ENCODE results near the gene BUD31.
"Not testable (repeated sequence)": the region's sequence is repeated elsewhere in the genome, so short reads cannot be mapped to it uniquely, and the experiment has no call there.

BUD31 gene

DNA sequence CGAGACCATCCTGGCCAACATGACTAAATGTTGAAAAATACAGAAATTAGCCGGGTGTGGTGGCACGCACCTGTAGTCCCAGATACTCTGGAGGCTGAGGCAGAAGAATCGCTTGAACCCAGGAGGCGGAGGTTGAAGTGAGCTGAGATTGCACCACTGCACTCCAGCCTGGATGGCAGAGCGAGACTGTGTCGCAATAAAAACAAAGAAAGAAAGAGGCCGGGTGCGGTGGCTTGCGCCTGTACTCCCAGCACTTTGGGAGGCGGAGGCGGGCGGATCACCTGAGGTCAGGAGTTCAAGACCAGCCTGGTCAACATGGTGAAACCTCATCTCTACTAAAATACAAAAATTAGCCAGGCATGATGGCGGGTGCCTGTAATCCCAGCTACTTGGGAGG, 21.5 kb upstream of the BUD31 start:
- H3K27ac Mint-ChIP-seq; intact Hi-C loops (cut with micrococcal nuclease); H3K27me3 Mint-ChIP-seq; H3K4me3 Mint-ChIP-seq; H3K9me3 Mint-ChIP-seq: not testable (repeated sequence)
- H3K36me3 Mint-ChIP-seq (ENCODE audit: low read depth): peaks cover 96% of the 10 kb centered on the region
- peaks cover 72% of the 10 kb centered on the region for H3K4me1 Mint-ChIP-seq (ENCODE audit: low read depth)

DNA sequence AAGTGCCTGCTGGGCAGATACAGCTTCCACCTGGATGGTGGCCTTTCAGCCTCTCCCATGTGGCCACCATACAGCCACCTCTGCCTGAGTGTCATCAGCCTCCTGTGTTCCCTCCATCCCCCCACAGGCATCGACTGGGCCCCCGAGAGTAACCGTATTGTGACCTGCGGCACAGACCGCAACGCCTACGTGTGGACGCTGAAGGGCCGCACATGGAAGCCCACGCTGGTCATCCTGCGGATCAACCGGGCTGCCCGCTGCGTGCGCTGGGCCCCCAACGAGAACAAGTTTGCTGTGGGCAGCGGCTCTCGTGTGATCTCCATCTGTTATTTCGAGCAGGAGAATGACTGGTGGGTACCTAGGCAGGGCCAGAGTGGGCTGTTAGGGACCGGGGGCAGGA, 20.9 kb upstream of the BUD31 start:
- Mint-ChIP-seq H3K9me3 (no peaks in the 10 kb centered on the region), H3K36me3 (ENCODE audit: low read depth) (peaks cover 100% of the 10 kb centered on the region), H3K4me3 (no peak overlapping the region), H3K27me3 (no peaks in the 10 kb centered on the region), H3K27ac (no peak overlapping the region), H3K4me1 (ENCODE audit: low read depth) (peaks cover 77% of the 10 kb centered on the region)
- intact Hi-C loops (cut with micrococcal nuclease): no loop called here

DNA sequence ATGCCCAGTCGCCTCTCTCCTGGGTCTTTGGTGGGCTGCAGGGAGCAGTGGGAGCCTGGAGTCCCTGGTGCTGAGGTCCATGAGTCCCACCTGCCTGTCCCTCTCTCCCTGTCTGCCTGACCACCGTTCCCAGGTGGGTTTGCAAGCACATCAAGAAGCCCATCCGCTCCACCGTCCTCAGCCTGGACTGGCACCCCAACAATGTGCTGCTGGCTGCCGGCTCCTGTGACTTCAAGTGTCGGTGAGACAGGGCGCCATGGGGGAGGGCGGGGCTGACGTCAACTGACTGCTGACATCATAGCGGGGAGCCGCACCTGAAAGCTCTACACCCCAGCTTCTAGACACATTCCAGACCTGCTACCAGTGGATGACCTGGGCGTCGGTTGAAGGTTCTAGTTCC, 19.0 kb upstream of the BUD31 start:
- intact Hi-C loops (cut with micrococcal nuclease): no loop called here
- Mint-ChIP-seq H3K4me3 (no peak overlapping the region), H3K4me1 (ENCODE audit: low read depth) (peaks cover 73% of the 10 kb centered on the region), H3K27me3 (no peaks in the 10 kb centered on the region), H3K27ac (no peak overlapping the region), H3K9me3 (no peaks in the 10 kb centered on the region), H3K36me3 (ENCODE audit: low read depth) (peaks cover 100% of the 10 kb centered on the region)

DNA sequence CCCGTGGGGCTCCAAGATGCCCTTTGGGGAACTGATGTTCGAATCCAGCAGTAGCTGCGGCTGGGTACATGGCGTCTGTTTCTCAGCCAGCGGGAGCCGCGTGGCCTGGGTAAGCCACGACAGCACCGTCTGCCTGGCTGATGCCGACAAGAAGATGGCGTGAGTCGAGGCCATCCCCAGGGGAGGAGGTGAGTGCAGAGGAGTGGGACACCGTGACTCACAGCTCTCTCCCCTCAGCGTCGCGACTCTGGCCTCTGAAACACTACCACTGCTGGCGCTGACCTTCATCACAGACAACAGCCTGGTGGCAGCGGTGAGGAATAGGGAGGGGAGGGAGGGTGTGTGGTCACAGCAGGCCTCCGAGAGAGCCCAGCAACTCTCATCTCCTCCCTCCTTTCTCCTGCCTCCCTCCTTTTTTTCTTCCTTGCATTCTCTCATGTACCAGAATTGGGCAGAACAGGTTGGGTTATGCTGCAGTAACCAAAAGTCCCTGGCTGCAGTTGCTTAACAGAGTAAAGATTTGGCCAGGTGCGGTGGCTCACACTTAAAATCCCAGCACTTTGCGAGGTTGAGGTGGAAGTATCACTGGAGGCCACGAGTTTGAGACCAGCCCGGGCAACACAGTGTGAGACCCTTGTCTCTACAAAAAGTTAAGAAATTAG, 17.7 kb upstream of the BUD31 start:
- Mint-ChIP-seq H3K27ac (peak overlapping the region; percentile 37), H3K9me3 (no peaks in the 10 kb centered on the region), H3K4me1 (ENCODE audit: low read depth) (peaks cover 66% of the 10 kb centered on the region), H3K27me3 (no peaks in the 10 kb centered on the region), H3K36me3 (ENCODE audit: low read depth) (peaks cover 100% of the 10 kb centered on the region), H3K4me3 (no peak overlapping the region)
- intact Hi-C loops (cut with micrococcal nuclease): no loop called here

DNA sequence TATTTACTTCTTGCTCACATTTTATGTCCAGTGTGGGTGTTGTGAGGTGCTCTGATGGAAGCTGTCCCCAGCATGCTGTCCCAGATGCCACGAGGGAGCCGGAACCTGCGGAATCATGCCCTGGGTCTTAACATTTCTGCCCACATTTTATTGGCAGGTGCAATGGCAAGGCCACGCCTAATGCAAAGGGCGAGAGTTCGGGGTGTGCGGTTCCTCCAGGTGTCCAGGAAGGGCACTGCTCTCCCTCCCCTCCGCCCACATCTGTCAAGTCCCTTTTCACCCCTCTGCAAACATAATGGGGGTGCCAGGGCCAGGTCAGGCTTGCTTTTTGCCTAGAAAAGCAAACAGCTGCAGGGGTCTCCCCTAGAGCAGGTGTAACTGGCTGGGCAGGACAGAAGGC, 16.7 kb upstream of the BUD31 start:
- Mint-ChIP-seq H3K4me3 (no peak overlapping the region), H3K27me3 (no peaks in the 10 kb centered on the region), H3K27ac (no peak overlapping the region), H3K36me3 (ENCODE audit: low read depth) (peaks cover 100% of the 10 kb centered on the region), H3K9me3 (no peaks in the 10 kb centered on the region), H3K4me1 (ENCODE audit: low read depth) (peaks cover 63% of the 10 kb centered on the region)
- intact Hi-C loops (cut with micrococcal nuclease): no loop called here

DNA sequence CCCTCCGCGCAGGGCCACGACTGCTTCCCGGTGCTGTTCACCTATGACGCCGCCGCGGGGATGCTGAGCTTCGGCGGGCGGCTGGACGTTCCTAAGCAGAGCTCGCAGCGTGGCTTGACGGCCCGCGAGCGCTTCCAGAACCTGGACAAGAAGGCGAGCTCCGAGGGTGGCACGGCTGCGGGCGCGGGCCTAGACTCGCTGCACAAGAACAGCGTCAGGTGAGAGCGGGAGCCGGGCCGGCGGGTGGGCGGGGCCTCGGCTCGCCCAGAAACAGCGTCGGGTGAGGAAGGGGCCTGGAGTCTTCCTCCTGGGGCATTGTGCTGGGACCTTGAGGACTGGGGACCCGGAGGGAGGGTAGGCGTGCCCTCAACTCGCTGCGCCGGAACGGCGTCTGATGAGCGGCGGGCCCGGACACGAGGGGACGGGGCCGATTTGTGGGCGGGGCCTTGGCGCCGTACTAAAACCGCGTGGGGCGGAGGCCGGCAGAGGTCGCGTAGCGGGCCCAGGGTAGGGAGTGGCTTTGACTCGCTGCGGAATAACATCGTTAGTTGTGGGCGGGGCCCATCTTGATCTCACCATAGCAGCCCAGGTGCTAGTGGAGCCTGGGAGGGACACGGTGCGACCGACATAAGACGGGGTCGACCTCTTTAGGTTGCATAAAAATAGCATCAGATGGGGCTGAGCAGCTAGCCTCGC, 16.0 kb upstream of the BUD31 start:
- Mint-ChIP-seq H3K9me3 (no peaks in the 10 kb centered on the region), H3K36me3 (ENCODE audit: low read depth) (peaks cover 100% of the 10 kb centered on the region), H3K4me3 (peak overlapping the region; percentile 32), H3K27me3 (no peaks in the 10 kb centered on the region), H3K27ac (peak overlapping the region; percentile 66), H3K4me1 (ENCODE audit: low read depth) (peaks cover 64% of the 10 kb centered on the region)
- intact Hi-C loops (cut with micrococcal nuclease): no loop called here

DNA sequence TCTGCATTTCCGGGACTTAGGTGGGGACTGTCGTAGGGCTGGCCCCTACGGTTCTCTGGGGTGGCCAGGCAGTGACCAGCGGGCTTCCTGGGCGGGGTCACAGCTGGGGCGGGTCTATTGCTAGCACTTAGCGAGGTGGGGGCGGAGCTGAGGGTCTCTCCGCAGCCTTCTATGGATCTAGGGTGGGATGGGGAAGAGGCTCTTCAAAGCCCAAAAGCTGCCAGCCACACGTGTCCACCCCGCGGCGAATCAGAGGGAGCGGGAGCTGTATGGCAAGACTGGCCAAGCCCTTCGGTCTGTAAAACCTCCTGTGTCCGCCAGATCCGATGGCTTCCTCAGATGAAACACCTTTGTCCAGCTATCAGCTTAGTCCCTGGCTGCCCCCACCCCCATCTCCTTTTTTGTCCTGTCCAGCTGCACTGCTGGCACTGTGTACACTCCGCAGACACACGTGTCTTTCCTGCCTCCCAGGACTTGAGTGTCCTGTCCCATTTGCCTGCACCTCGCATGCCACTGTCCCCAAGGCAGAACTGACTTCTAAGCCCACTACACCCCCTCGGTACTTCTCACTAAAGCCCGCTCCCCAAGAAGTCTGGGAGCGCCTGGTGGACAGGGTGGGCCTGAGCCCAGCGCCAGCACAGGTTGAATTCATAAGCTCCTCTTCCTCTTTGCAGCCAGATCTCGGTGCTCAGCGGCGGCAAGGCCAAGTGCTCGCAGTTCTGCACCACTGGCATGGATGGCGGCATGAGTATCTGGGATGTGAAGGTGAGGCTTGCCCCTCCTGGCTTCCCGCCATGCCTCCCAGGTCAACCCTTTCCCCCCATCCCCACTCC, 15.2 kb upstream of the BUD31 start:
- intact Hi-C loops (cut with micrococcal nuclease): no loop called here
- Mint-ChIP-seq H3K36me3 (ENCODE audit: low read depth) (peaks cover 100% of the 10 kb centered on the region), H3K27ac (peak overlapping the region; percentile 66), H3K4me3 (no peak overlapping the region), H3K9me3 (no peaks in the 10 kb centered on the region), H3K4me1 (ENCODE audit: low read depth) (peaks cover 62% of the 10 kb centered on the region), H3K27me3 (no peaks in the 10 kb centered on the region)

DNA sequence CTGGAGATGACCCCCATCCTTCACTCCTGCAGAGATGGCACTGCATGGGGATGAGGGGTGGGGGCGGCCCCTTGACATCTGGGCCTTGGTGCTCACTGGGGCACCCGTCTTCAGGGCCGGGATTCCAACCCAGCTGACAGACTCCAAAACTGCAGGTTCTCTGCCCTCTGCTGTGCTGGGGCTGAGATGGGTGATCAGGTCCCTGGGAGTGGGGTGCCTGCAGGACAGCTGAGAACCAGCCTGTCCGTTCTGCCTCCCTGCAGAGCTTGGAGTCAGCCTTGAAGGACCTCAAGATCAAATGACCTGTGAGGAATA, 14.6 kb upstream of the BUD31 start:
- H3K27me3 Mint-ChIP-seq: no peaks in the 10 kb centered on the region
- H3K4me1 Mint-ChIP-seq (ENCODE audit: low read depth): peaks cover 67% of the 10 kb centered on the region

DNA sequence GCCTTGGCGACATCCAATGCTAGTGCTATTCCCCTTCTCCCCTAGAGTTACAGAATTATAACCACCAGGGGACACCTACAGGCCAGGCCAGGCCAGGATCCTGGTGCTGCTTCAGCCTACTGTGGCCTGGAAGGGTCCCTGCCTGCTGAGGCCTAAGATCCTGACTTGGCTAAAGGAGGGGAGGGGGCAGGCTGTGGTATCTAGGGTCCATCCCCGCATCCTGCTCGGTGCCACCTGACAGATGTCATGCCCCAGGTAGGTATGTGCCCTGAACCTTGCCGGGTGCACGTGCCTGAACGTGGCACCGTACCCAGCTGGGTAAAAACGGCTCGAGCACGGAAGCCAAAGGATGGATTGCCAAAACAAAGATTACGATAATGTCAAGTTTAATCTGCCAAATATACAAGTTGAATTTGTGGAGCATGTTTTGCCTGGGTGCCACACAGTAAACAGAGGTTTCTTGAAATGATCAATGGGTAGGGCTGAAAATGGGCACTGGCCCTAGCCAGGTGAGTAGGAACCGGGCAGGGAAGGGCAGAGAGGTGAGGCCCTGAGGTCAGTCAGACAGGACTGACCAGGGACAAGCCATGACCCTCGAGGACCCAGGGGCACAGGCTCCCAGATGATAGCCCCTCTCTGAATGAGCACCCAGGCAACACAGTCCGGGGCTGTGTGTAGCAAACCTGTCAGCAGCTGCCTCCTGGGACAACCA, 13.0 kb upstream of the BUD31 start:
- Mint-ChIP-seq H3K4me1 (ENCODE audit: low read depth) (peaks cover 60% of the 10 kb centered on the region), H3K27ac (peak overlapping the region; percentile 44), H3K27me3 (no peaks in the 10 kb centered on the region), H3K9me3 (no peaks in the 10 kb centered on the region), H3K4me3 (no peak overlapping the region), H3K36me3 (ENCODE audit: low read depth) (peaks cover 100% of the 10 kb centered on the region)
- intact Hi-C loops (cut with micrococcal nuclease): no loop called here

More for the DNA sequence above, 14.6 kb upstream of the BUD31 start:
- Mint-ChIP-seq H3K36me3 (ENCODE audit: low read depth) (peaks cover 100% of the 10 kb centered on the region), H3K27ac (peak overlapping the region; percentile 66), H3K9me3 (no peaks in the 10 kb centered on the region), H3K4me3 (no peak overlapping the region)
- intact Hi-C loops (cut with micrococcal nuclease): no loop called here

DNA sequence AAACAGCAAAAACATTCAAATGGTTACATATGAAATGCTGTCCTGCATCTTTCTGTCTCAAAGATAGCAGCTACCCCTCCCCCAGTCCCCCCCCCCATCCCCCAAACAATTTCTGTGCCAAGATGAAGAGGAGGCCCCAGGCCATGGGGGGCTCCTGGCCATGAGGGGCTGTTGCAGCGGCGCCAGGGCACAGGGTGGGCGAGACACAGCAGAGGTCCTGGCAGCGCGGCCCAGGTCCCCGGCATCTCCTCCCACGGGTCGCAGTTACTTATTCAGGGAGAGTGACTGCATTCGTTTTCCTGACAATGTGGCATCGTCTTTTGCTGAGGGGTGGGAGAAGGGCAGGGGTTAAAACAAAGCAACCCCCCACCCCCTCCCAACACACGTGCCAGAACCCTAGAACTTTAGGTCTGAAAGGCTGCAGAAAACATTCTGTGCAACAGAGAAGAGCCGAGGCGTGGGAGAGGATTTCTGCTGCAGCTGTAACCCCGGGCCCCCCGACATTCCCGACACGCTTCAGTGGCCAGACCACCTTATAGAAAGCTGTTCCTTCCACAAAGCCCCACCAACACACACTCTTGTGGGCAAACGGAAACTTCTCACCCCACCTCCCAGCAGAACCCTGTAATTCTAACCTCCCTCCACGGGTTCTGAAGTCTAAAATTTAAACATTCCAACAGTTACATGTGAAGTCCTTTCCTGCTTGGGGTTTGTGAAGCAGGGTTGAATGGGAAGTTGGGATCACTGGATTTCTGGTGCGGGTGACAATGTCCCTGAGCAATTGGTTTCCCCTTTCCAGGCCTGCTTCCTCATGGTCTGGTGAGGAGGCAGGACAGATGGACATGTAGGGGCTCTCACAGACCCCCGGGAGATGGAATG, 12.1 kb upstream of the BUD31 start:
- H3K27me3 Mint-ChIP-seq: no peaks in the 10 kb centered on the region
- peak overlapping the region; percentile 24 for H3K27ac Mint-ChIP-seq
- no peaks in the 10 kb centered on the region for H3K9me3 Mint-ChIP-seq
- peaks cover 100% of the 10 kb centered on the region for H3K36me3 Mint-ChIP-seq (ENCODE audit: low read depth)
- peaks cover 52% of the 10 kb centered on the region for H3K4me1 Mint-ChIP-seq (ENCODE audit: low read depth)
- no peak overlapping the region for H3K4me3 Mint-ChIP-seq
- intact Hi-C loops (cut with micrococcal nuclease): no loop called here

DNA sequence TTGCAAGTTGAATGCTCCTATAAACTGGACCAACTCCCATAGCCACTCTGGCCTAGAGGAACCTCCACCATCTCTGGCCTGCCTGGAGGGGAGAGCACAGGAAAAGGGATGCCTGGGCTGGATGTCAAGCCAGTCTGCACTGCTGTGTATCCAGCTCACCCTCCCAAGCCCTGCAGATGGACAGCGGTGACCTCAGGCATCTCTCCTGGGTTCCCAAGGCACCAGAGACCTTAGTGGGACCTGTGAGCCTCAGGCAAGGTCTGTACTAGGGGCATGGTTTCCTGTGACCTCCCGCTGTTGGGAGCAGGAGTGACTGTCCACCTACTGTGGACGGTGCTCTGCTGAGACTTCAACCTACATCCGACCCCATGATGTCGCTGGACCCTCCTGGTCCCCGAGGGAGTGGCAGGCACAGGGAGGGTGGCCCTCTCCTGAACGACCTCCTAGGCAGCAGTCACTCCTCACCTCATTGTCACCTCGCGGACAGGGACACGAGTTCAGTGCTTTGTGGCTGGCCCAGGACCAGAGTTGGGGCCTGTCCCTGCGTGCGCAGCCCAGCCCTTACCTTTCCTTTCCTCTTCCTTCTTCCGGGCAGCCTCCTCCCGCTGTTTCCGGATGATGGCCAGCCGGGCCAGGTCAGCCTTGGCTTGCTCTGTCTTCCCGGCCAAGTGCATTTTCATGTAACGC, 11.3 kb upstream of the BUD31 start:
- Mint-ChIP-seq H3K4me3 (no peak overlapping the region), H3K27ac (peak overlapping the region; percentile 24), H3K4me1 (ENCODE audit: low read depth) (peaks cover 46% of the 10 kb centered on the region), H3K27me3 (no peaks in the 10 kb centered on the region), H3K36me3 (ENCODE audit: low read depth) (peaks cover 100% of the 10 kb centered on the region), H3K9me3 (no peaks in the 10 kb centered on the region)
- intact Hi-C loops (cut with micrococcal nuclease): no loop called here

DNA sequence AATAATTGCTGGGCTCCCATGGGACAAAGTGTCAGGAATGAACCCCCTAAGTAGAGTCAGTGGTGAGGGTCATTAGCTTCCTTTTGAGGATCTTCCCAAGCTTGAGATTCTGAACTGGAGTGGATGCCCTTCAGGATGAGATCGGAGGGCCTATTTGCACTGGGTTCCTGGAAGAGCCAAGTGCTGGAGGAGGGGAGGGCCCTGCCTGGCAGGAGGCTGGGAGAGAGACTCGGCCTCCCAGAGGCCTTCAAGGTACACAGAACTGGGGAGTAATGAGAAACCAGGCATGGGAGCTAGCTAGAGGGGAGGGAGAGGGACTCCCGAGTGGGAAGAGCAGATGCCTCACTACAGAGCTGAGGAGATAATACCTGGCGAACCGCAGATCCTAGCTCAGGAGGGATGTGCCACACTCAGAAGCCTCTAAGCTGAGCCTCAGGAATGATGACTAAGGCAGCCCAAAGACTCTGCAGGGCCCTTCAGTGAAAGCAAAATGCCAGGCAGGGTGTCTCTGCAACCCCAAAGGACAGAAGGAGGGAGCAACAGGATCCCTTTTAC, 9.8 kb upstream of the BUD31 start:
- H3K4me3 Mint-ChIP-seq: no peak overlapping the region
- peaks cover 100% of the 10 kb centered on the region for H3K36me3 Mint-ChIP-seq (ENCODE audit: low read depth)
- intact Hi-C loops (cut with micrococcal nuclease): no loop called here
- peaks cover 41% of the 10 kb centered on the region for H3K4me1 Mint-ChIP-seq (ENCODE audit: low read depth)
- H3K27me3 Mint-ChIP-seq: no peaks in the 10 kb centered on the region
- no peaks in the 10 kb centered on the region for H3K9me3 Mint-ChIP-seq
- H3K27ac Mint-ChIP-seq: peak overlapping the region; percentile 24
